Loucy (cell line): ENCODE measurements around the gene CISTR.

Experiments used
- EZH2phosphoT487 ChIP-seq: fragments of 200-600 bp; IDR thresholded peaks from 2 replicates; pipeline ENCODE4 v1.6.1; 2018; ENCODE audit warnings: antibody characterized with exemption, mild to moderate bottlenecking, moderate library complexity, borderline replicate concordance
- TF ChIP-seq, protein P1 (sequence below): fragments of 200-600 bp; sonication (generic); conservative IDR thresholded peaks from 2 replicates; pipeline ENCODE4 v1.5.1; 2014; ENCODE audit warnings: mild to moderate bottlenecking, antibody characterized with exemption, low read length

DNA sequence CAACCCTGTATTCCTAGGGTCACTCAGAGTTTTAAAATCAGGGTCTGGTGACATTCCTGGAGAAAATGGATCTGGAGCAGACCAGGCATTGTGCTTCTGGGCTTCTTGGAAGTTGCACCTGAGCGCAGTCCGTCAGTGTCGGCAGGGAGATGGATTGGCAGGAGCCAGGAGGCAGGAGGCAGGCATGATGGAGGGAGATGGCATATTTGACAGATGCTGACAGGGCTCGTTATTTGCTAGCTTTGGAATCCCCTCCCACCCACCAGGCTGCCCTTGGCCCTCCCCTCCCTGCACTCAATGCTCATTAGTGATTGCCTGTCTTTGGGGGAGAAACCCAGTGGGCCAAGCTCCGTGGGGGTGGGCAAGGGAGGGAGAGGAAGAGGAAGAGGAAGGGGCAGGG is 4.7 kb downstream of the CISTR start:
- TF ChIP-seq, protein P1, sequence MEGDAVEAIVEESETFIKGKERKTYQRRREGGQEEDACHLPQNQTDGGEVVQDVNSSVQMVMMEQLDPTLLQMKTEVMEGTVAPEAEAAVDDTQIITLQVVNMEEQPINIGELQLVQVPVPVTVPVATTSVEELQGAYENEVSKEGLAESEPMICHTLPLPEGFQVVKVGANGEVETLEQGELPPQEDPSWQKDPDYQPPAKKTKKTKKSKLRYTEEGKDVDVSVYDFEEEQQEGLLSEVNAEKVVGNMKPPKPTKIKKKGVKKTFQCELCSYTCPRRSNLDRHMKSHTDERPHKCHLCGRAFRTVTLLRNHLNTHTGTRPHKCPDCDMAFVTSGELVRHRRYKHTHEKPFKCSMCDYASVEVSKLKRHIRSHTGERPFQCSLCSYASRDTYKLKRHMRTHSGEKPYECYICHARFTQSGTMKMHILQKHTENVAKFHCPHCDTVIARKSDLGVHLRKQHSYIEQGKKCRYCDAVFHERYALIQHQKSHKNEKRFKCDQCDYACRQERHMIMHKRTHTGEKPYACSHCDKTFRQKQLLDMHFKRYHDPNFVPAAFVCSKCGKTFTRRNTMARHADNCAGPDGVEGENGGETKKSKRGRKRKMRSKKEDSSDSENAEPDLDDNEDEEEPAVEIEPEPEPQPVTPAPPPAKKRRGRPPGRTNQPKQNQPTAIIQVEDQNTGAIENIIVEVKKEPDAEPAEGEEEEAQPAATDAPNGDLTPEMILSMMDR: no peak
- TF ChIP-seq EZH2phosphoT487: no peak
